Activated CD8-positive, alpha-beta T cell treated with anti-CD3 and anti-CD28 coated beads for 36 hours (primary cell): ENCODE data around the gene WNK3. TPM values are rescaled to one million over a fixed set of nuclear protein-coding genes. Genes with fewer than 3 reads are reported as not detected.

Source experiments
- ATAC-seq: fragments of 200-7000 bp; cut with Tn5 transposase; one replicate; pipeline ENCODE4 v1.10.0; 2021; ENCODE audit warnings: mild to moderate bottlenecking, moderate library complexity
- CTCF ChIA-PET: fragments of 350-600 bp; sonication (Branson Sonifier 250); formaldehyde crosslinking; loops from one replicate; lab custom pipeline; 2021; ENCODE audit warnings: antibody characterized with exemption; lab: Charles Lee
- POLR2A ChIA-PET: fragments of 350-600 bp; sonication (Branson Sonifier 250); formaldehyde crosslinking; loops from one replicate; lab custom pipeline; 2021; ENCODE audit warnings: antibody characterized with exemption; lab: Charles Lee
- DNase-seq: peaks from one replicate; pipeline ENCODE4 v3.0.0-alpha.2; 2020
- H3K27ac Mint-ChIP-seq: one replicate; pipeline ENCODE4 v1.8.0; 2021; ENCODE audit warnings: mild to moderate bottlenecking, mixed read lengths
- H3K27me3 Mint-ChIP-seq: one replicate; pipeline ENCODE4 v1.8.0; 2021; ENCODE audit warnings: mixed read lengths
- H3K36me3 Mint-ChIP-seq: one replicate; pipeline ENCODE4 v1.8.0; 2021; ENCODE audit warnings: low read depth, mixed read lengths
- H3K4me1 Mint-ChIP-seq: one replicate; pipeline ENCODE4 v1.8.0; 2021; ENCODE audit warnings: low read depth, mixed read lengths
- H3K4me3 Mint-ChIP-seq: one replicate; pipeline ENCODE4 v1.8.0; 2021; ENCODE audit warnings: mild to moderate bottlenecking, moderate library complexity, mixed read lengths
- H3K9me3 Mint-ChIP-seq: one replicate; pipeline ENCODE4 v1.8.0; 2021; ENCODE audit warnings: mixed read lengths
- intact Hi-C: fragments of 100-400 bp; cut with micrococcal nuclease; formaldehyde crosslinking; loops from one replicate; pipeline ENCODE4 v1.10.0; 2022
- total RNA-seq, 2 experiments: library from RNA; stranded (reverse); gene quantifications; one replicate each; pipeline ENCODE4 v1.2.3, GENCODE V29; 2021
- TF ChIP-seq, protein P1 (sequence below): fragments of 200-600 bp; IDR thresholded peaks from one replicate; pipeline ENCODE4 v1.8.0; 2022; ENCODE audit warnings: antibody characterized with exemption, mild to moderate bottlenecking

WNK3 gene
- total RNA-seq, 2 experiments from 2014 or later, result 0.45 to 0.47 TPM

DNA sequence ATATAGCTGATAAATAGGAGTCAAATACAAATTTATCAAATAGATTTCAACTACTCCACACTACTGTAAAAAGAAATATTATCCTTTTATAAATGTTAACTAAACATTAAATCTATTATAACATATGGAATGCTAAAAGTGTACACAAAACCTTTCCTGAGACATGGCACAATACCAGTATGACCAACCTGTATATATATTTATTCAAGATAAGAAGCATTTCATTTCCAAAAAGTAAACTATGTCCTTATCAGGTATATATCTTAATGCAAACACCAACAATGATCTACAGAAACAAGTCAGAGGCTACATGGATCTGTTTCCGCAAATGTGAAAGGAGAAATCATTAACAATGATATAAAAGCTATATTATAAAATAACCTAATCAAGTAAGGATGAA lies 37.8 kb downstream of the WNK3 start:
- POLR2A ChIA-PET, result no interaction called here
- TF ChIP-seq, protein P1, sequence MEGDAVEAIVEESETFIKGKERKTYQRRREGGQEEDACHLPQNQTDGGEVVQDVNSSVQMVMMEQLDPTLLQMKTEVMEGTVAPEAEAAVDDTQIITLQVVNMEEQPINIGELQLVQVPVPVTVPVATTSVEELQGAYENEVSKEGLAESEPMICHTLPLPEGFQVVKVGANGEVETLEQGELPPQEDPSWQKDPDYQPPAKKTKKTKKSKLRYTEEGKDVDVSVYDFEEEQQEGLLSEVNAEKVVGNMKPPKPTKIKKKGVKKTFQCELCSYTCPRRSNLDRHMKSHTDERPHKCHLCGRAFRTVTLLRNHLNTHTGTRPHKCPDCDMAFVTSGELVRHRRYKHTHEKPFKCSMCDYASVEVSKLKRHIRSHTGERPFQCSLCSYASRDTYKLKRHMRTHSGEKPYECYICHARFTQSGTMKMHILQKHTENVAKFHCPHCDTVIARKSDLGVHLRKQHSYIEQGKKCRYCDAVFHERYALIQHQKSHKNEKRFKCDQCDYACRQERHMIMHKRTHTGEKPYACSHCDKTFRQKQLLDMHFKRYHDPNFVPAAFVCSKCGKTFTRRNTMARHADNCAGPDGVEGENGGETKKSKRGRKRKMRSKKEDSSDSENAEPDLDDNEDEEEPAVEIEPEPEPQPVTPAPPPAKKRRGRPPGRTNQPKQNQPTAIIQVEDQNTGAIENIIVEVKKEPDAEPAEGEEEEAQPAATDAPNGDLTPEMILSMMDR, result no peak
- no peaks in the 10 kb centered on the region for H3K36me3 Mint-ChIP-seq

DNA sequence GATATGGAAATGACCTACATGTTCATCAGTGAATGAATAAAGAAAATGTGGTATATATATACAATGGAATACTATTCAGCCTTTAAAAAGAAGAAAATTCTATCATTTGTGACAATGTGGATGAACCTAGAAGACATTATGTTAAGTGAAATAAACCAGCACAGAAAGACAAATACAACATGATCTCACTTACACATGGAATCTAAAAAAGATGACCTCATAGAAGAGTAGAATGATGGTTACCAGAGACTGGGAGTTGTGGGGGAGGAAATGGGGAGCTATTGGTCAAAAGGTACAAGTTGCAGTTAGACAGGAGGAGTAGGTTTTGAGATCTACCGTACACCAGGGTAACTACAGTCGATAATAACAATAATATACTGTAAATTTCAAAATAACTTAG lies 51.5 kb downstream of the WNK3 start:
- Mint-ChIP-seq H3K4me3 (no peak overlapping the region), H3K36me3 (no peaks in the 10 kb centered on the region), H3K27me3 (no peaks in the 10 kb centered on the region), H3K4me1 (no peaks in the 10 kb centered on the region), H3K9me3 (no peaks in the 10 kb centered on the region), H3K27ac (no peak overlapping the region)
- ChIA-PET POLR2A (no interaction called here), CTCF (no interaction called here)
- intact Hi-C loops, result no loop called here
- no peak for ATAC-seq
- no peak for DNase-seq
- TF ChIP-seq, protein P1, result no peak

More for the DNA sequence above, 37.8 kb downstream of the WNK3 start:
- Mint-ChIP-seq H3K27me3 (peaks cover 2% of the 10 kb centered on the region), H3K9me3 (no peaks in the 10 kb centered on the region), H3K4me3 (no peak overlapping the region), H3K27ac (no peak overlapping the region), H3K4me1 (no peaks in the 10 kb centered on the region)
- ATAC-seq, result no peak
- intact Hi-C loops, result no loop called here
- DNase-seq, result no peak
- CTCF ChIA-PET, result no interaction called here

DNA sequence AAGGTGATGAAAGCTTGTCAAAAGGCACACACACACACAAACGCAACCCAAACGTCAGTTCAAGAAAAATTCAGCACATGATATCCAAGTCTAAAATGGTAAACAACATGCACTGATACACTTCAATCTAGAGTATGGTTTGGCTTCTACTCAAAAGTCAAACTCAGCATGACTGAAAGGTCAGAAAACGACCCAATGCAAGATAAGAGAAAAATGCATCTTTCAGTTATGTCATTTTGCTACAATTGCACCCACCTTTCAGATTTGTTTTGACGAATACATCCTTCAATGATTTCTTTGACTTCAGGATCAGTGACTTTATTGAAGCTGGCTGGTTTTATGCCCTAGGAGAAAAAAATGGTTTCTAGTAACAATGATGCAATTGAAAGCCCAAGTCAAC lies 56.3 kb downstream of the WNK3 start:
- ChIA-PET CTCF (no interaction called here), POLR2A (no interaction called here)
- H3K4me1 Mint-ChIP-seq, result no peaks in the 10 kb centered on the region

DNA sequence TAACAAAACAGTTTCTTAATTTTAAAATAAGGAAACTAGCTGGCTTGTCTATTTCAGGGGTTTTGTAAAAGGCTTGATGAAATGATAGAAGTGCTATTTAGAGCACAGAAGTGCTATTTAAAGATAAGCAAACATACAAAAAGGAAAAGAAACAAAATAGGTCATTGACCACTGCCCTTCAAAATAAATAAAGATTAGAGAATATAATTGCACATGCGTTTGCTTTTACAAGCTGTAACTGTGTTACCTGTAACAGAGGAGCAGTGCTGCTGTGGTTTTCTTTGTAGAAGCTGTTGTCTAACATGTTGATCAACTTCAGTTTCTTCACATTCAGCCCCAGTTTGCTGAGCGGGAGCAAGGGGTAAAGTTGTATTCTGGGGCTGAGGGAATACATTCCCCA lies 63.5 kb downstream of the WNK3 start:
- TF ChIP-seq, protein P1, result no peak
- DNase-seq (no peak), ATAC-seq (no peak)
- H3K27me3 Mint-ChIP-seq, result no peaks in the 10 kb centered on the region
- POLR2A ChIA-PET, result no interaction called here
- CTCF ChIA-PET, result no interaction called here
- no peaks in the 10 kb centered on the region for H3K9me3 Mint-ChIP-seq
- intact Hi-C loops, result no loop called here
- no peaks in the 10 kb centered on the region for H3K36me3 Mint-ChIP-seq
- H3K4me1 Mint-ChIP-seq, result no peaks in the 10 kb centered on the region
- no peak overlapping the region for H3K4me3 Mint-ChIP-seq
- H3K27ac Mint-ChIP-seq, result no peak overlapping the region

More for the DNA sequence above, 56.3 kb downstream of the WNK3 start:
- ATAC-seq (no peak), DNase-seq (no peak)
- H3K27me3 Mint-ChIP-seq, result no peaks in the 10 kb centered on the region
- no peak overlapping the region for H3K27ac Mint-ChIP-seq
- H3K36me3 Mint-ChIP-seq, result no peaks in the 10 kb centered on the region
- intact Hi-C loops, result no loop called here
- no peaks in the 10 kb centered on the region for H3K9me3 Mint-ChIP-seq
- TF ChIP-seq, protein P1, result no peak
- no peak overlapping the region for H3K4me3 Mint-ChIP-seq

DNA sequence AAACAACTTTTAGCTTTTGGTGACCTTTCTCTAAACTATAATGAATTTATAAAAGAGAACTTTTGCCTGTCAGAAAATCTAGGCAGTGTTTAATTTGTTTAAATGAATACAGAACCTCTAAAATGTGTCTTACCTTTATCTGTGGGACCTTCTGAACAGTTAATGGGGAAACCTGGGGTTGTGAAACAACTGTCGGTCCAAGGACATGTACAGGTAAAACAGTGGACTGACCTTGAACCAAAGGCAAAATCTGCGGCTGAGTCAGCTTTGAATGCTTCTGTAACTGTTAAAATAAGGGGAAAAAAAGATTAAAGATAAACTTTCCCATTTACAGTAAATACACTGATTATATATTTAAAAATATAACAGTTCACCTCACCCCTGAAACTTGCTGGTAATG lies 65.1 kb downstream of the WNK3 start:
- no peaks in the 10 kb centered on the region for H3K9me3 Mint-ChIP-seq
- H3K4me1 Mint-ChIP-seq, result no peaks in the 10 kb centered on the region
- ATAC-seq, result no peak
- no peak for DNase-seq
- no peak overlapping the region for H3K4me3 Mint-ChIP-seq
- H3K36me3 Mint-ChIP-seq, result no peaks in the 10 kb centered on the region
- CTCF ChIA-PET, result no interaction called here
- H3K27me3 Mint-ChIP-seq, result no peaks in the 10 kb centered on the region
- POLR2A ChIA-PET, result no interaction called here
- TF ChIP-seq, protein P1, result no peak
- H3K27ac Mint-ChIP-seq, result no peak overlapping the region
- intact Hi-C loops, result no loop called here
